Psoas muscle (tissue), 8 donors: ENCODE data around the gene RAB4A. TPM values are rescaled to one million over a fixed set of nuclear protein-coding genes. Genes with fewer than 3 reads are reported as not detected.

Source experiments
- ATAC-seq, 4 donors: fragments of 200-7000 bp; cut with Tn5 transposase; one replicate each; pipeline ENCODE4 v1.9.1; 2020; ENCODE audit warnings: moderate library complexity in 3 of 4, mild to moderate bottlenecking in 2 of 4
- DNase-seq, 2 donors: peaks; one replicate each; pipeline ENCODE4 v3.0.0-alpha.2; 2020
- H3K27ac ChIP-seq: fragments of 200-600 bp; one replicate; pipeline ENCODE4 v1.8.0; 2022
- H3K27me3 ChIP-seq, 3 donors: fragments of 200-600 bp in 1 of 3; one replicate each; pipeline versions ENCODE4 v1.6.1 to v1.8.0; 2013 to 2022; ENCODE audit warnings: low read length in 2 of 3, mild to moderate bottlenecking in 2 of 3, moderate library complexity in 1 of 3; ENCODE audit not compliant: insufficient read depth in 3 of 3
- H3K36me3 ChIP-seq, 2 donors: fragments of 200-600 bp in 1 of 2; one replicate each; pipeline versions ENCODE4 v1.6.1 to v1.8.0; 2013 to 2022; ENCODE audit warnings: low read depth in 1 of 2, mild to moderate bottlenecking in 1 of 2, moderate library complexity in 1 of 2; ENCODE audit not compliant: insufficient read depth in 1 of 2
- H3K4me1 ChIP-seq: fragments of 200-600 bp; one replicate; pipeline ENCODE4 v1.8.0; 2022
- H3K4me3 ChIP-seq: fragments of 200-600 bp; one replicate; pipeline ENCODE4 v1.8.0; 2022; ENCODE audit warnings: mild to moderate bottlenecking
- H3K9me3 ChIP-seq: fragments of 200-600 bp; one replicate; pipeline ENCODE4 v1.8.0; 2022
- CTCF ChIP-seq: fragments of 200-600 bp; IDR thresholded peaks from one replicate; pipeline ENCODE4 v1.8.0; 2022; ENCODE audit warnings: antibody characterized with exemption
- whole genome bisulfite sequencing, 3 donors: extraction: QIAGEN DNeasy Blood & Tissue Kit; methylation state at CpG; one replicate each; pipeline versions ENCODE4 v1.1.6 to v1.1.7; 2013; 5-methylcytosine and 5-hydroxymethylcytosine counted together
- intact Hi-C, 2 donors: fragments of 100-400 bp; cut with DNase I; formaldehyde crosslinking; loops; one replicate each; pipeline versions ENCODE4 v1.11.0 to v1.14.2; 2022
- polyA plus RNA-seq, 3 donors: library from polyadenylated mRNA; stranded (reverse); fragments of 200-250 nt; gene quantifications; one replicate each; pipeline ENCODE4 v1.2.3, GENCODE V29; 2013
- total RNA-seq, 4 donors: library from RNA; stranded (reverse); fragmentation: NEBNext Ultra II Directional in 2 of 4; extraction: Animal tissue kit (Norgen Biotek cat#: 25700) in 2 of 4; gene quantifications; one replicate each; pipeline versions ENCODE4 v1.2.1 to v1.2.4, GENCODE V29; 2021 to 2023
- donor health status: healthy with polysubstance abuse.
- donor health status: DM: no; HTN: no; CAD: no; lungs with moderate emphysema.
- donor health status: Bipolar disorder and iron deficiency.
- donor health status: healthy.
- donor health status: DM: yes; HTN: yes; CAD: no.
- donor health status: DM: no; HTN: no; CAD: no.
- donor health status: DM: no; HTN: no; CAD: no.
- donor health status: DM: yes; HTN: yes; CAD: no.

The RAB4A gene
- total and polyA plus RNA-seq, 7 donors = 25.2 to 67.4 (median 52.4) TPM

- H3K27me3 ChIP-seq = peaks cover 0 to 2% (median 0%) of the 10 kb centered on the region in 3 donors
- ATAC-seq = no peak
- no peaks in the 10 kb centered on the region for H3K9me3 ChIP-seq
- no peak for TF ChIP-seq CTCF
- intact Hi-C loops = no loop called here
- H3K27ac ChIP-seq = no peak overlapping the region
- H3K36me3 ChIP-seq = no peaks in the 10 kb centered on the region
- 61 to 76% (median 62%) methylated on average over 5 of the region's 5 CpGs for WGBS, 3 donors
- no peaks in the 10 kb centered on the region for H3K4me1 ChIP-seq
- DNase-seq = no peak
- no peak overlapping the region for H3K4me3 ChIP-seq
Observed at GRCh38 chr1:229251185-229251584, 19.7 kb upstream of the RAB4A start.

GRCh38 chr1:229252228-229252984, 18.5 kb upstream of the RAB4A start:
- no peak for TF ChIP-seq CTCF
- H3K36me3 ChIP-seq = no peaks in the 10 kb centered on the region
- no peak overlapping the region for H3K27ac ChIP-seq
- H3K9me3 ChIP-seq = no peaks in the 10 kb centered on the region
- 84 to 86% (median 85%) methylated on average over 12 of the region's 12 CpGs for WGBS, 3 donors
- DNase-seq = no peak
- H3K27me3 ChIP-seq = peaks cover 0 to 2% (median 0%) of the 10 kb centered on the region in 3 donors
- intact Hi-C loops = no loop called here
- no peaks in the 10 kb centered on the region for H3K4me1 ChIP-seq
- H3K4me3 ChIP-seq = no peak overlapping the region
- no peak for ATAC-seq

GRCh38 chr1:229253151-229253974, 17.5 kb upstream of the RAB4A start:
- TF ChIP-seq CTCF = no peak
- no peak overlapping the region for H3K4me3 ChIP-seq
- H3K27me3 ChIP-seq = peaks cover 0 to 2% (median 0%) of the 10 kb centered on the region in 3 donors
- no peak for DNase-seq
- no peak overlapping the region for H3K27ac ChIP-seq
- no peaks in the 10 kb centered on the region for H3K4me1 ChIP-seq
- WGBS, 3 donors = 58 to 62% (median 61%) methylated on average over 13 of the region's 13 CpGs
- no peaks in the 10 kb centered on the region for H3K36me3 ChIP-seq
- ATAC-seq = no peak
- intact Hi-C loops = no loop called here
- H3K9me3 ChIP-seq = no peaks in the 10 kb centered on the region

- H3K27ac ChIP-seq = no peak overlapping the region
- peak; percentile 44 to 73 (median 56) for ATAC-seq
Observed at GRCh38 chr1:229254910-229255541, 15.9 kb upstream of the RAB4A start.

More at GRCh38 chr1:229254910-229255541, 15.9 kb upstream of the RAB4A start:
- intact Hi-C loops = no loop called here
- Histone ChIP-seq H3K9me3 (no peaks in the 10 kb centered on the region), H3K27me3 (no peaks in the 10 kb centered on the region), H3K4me3 (no peak overlapping the region), H3K36me3 (no peaks in the 10 kb centered on the region), H3K4me1 (no peaks in the 10 kb centered on the region)
- no peak for DNase-seq
- WGBS, 3 donors = 60 to 70% (median 64%) methylated on average over 1 of the region's 1 CpG
- peak; percentile 35 for TF ChIP-seq CTCF
